ENCODE results near the gene GPR65.

GPR65 gene

GRCh38 chr14:87996291-87996592 is 8.7 kb upstream of the GPR65 start:
- H3K4me3 ChIP-seq (ENCODE audit: low read depth, low read length) = no peak overlapping the region
- TF ChIP-seq MAX (IDR thresholded peaks at IDR 0.05; ENCODE audit: low read depth, low read length) (no peak), POLR2A (IDR thresholded peaks at IDR 0.05; ENCODE audit: extremely low read depth, insufficient read length) (no peak), MYC (IDR thresholded peaks at IDR 0.05; ENCODE audit: low read depth, low read length) (no peak), CTCF (IDR thresholded peaks at IDR 0.05; ENCODE audit: low read depth, low read length) (no peak)

GRCh38 chr14:87998482-87998881 is 6.5 kb upstream of the GPR65 start:
- no peak overlapping the region for H3K4me3 ChIP-seq (ENCODE audit: low read depth, low read length)
- no peak for DNase-seq (ENCODE audit: low read depth)
- no peak for TF ChIP-seq POLR2A (IDR thresholded peaks at IDR 0.05; ENCODE audit: extremely low read depth, insufficient read length)
- no peak for TF ChIP-seq MAX (IDR thresholded peaks at IDR 0.05; ENCODE audit: low read depth, low read length)

More at GRCh38 chr14:87996291-87996592, 8.7 kb upstream of the GPR65 start:
- no peak for DNase-seq (ENCODE audit: low read depth)

- peak; percentile 60 for DNase-seq (ENCODE audit: low read depth)
- no peak for TF ChIP-seq POLR2A (IDR thresholded peaks at IDR 0.05; ENCODE audit: extremely low read depth, insufficient read length)
- no peak for TF ChIP-seq CTCF (IDR thresholded peaks at IDR 0.05; ENCODE audit: low read depth, low read length)
- TF ChIP-seq MAX (IDR thresholded peaks at IDR 0.05; ENCODE audit: low read depth, low read length) = 0 out of 2 replicates have a peak, but pooled peaks have one; percentile 17
- no peak for TF ChIP-seq MYC (IDR thresholded peaks at IDR 0.05; ENCODE audit: low read depth, low read length)
- H3K4me3 ChIP-seq (ENCODE audit: low read depth, low read length) = no peak overlapping the region
Measured at GRCh38 chr14:87999277-87999676, 5.7 kb upstream of the GPR65 start.

GRCh38 chr14:88002421-88003075 is 2.4 kb upstream of the GPR65 start:
- TF ChIP-seq POLR2A (IDR thresholded peaks at IDR 0.05; ENCODE audit: extremely low read depth, insufficient read length) (no peak), MAX (IDR thresholded peaks at IDR 0.05; ENCODE audit: low read depth, low read length) (no peak), MYC (IDR thresholded peaks at IDR 0.05; ENCODE audit: low read depth, low read length) (no peak), CTCF (IDR thresholded peaks at IDR 0.05; ENCODE audit: low read depth, low read length) (no peak)
- DNase-seq (ENCODE audit: low read depth) = peak; percentile 74
- no peak overlapping the region for H3K4me3 ChIP-seq (ENCODE audit: low read depth, low read length)

- DNase-seq (ENCODE audit: low read depth) = no peak
- no peak for TF ChIP-seq MAX (IDR thresholded peaks at IDR 0.05; ENCODE audit: low read depth, low read length)
- no peak for TF ChIP-seq MYC (IDR thresholded peaks at IDR 0.05; ENCODE audit: low read depth, low read length)
- TF ChIP-seq POLR2A (IDR thresholded peaks at IDR 0.05; ENCODE audit: extremely low read depth, insufficient read length) = no peak
- TF ChIP-seq CTCF (IDR thresholded peaks at IDR 0.05; ENCODE audit: low read depth, low read length) = no peak
- no peak overlapping the region for H3K4me3 ChIP-seq (ENCODE audit: low read depth, low read length)
Measured at GRCh38 chr14:88003425-88003824, 1.5 kb upstream of the GPR65 start.

GRCh38 chr14:88004506-88005036 is 364 bp upstream of the GPR65 start:
- DNase-seq (ENCODE audit: low read depth) = no peak
- no peak overlapping the region for H3K4me3 ChIP-seq (ENCODE audit: low read depth, low read length)
- no peak for TF ChIP-seq CTCF (IDR thresholded peaks at IDR 0.05; ENCODE audit: low read depth, low read length)
- no peak for TF ChIP-seq POLR2A (IDR thresholded peaks at IDR 0.05; ENCODE audit: extremely low read depth, insufficient read length)
- no peak for TF ChIP-seq MYC (IDR thresholded peaks at IDR 0.05; ENCODE audit: low read depth, low read length)

Measured in NB4 (cell line).